COLO829 (cell line): ENCODE measurements around the gene C1orf56.

Experiments used
- DNase-seq: peaks from one replicate; pipeline ENCODE4 v3.0.0; 2012; ENCODE audit warnings: low spot score

Gene C1orf56, protein sequence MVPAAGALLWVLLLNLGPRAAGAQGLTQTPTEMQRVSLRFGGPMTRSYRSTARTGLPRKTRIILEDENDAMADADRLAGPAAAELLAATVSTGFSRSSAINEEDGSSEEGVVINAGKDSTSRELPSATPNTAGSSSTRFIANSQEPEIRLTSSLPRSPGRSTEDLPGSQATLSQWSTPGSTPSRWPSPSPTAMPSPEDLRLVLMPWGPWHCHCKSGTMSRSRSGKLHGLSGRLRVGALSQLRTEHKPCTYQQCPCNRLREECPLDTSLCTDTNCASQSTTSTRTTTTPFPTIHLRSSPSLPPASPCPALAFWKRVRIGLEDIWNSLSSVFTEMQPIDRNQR

GRCh38 chr1:151047591-151047924 is at the start of gene C1orf56:
TSS of gene C1orf56 (plus strand) at chr1:151047751. CDS start at chr1:151047848, 97 bp downstream.
- peak; percentile 65 for DNase-seq

- no peak for DNase-seq
These were observed 49.6 kb upstream of the C1orf56 start for GRCh38 chr1:150997949-150998348.

DNA sequence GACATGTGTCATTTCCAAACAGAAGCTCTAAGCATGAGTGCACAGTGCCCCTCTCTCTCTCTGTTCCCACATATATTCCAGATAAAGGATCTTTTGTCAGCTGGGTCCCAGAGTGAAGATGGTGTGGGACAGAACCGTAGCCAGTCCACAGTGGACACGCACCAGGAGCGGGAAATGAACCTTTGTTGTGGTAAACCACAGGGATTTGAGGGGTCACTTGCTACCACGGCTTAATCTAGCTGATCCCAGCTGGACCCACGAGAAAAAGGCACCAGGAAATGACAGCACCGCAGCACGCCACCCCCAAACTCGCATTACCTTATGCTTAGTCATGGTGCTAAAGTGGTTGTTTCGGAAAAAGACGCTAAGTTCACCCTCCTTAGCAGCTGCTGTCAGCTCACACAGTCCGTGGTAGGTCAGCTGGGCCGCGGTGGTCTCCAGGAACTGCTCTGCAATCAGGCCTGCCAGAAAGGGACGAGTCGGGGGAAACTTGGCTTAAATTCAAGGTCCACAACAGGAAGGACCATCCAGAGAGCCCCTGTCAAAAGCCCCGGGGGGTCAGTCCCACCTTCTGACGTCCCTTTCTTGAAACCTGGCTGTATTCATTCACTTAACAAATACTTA is 48.4 kb upstream of the C1orf56 start:
- no peak for DNase-seq

DNA sequence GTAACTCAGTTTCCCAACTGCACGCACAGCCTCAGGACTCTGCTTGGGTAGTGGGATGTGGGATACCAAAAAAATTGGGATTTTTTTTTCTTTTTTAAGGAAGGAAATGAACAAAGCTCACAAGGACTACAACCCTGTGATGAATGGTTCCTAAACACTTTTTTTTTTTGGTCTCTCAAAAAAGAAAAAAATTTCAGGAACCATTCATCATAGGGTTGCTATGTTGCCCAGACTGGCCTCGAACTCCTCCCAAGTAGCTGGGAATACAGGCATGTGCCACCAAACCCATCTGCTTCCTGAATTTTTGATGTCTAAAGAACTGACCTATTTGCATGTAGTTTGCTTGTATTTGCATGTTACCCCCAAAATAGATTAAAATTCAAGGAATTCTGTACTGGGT is 47.6 kb upstream of the C1orf56 start:
- no peak for DNase-seq

- no peak for DNase-seq
These were observed 47.1 kb upstream of the C1orf56 start for GRCh38 chr1:151000408-151000807.

GRCh38 chr1:151001602-151002001 is 45.9 kb upstream of the C1orf56 start:
- no peak for DNase-seq

DNA sequence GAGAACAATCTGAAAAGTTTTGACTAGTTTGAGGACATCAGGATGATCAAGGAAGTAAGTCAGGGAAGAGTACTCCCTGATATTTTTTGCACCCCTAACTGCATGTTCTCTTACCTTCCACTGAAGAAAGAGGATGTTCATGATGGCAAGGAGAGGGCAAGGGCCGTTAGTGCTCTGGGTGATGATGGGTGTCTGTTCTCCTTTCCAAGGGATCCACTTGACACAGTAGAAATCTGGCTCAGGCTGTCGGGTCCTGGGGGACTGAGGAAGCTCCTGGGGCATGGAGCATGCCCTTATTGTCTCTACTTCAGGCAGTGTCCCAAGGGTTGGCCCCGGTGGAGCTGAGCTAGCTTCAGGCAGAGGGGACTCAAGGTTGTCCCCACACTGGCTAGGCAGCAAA is 45.5 kb upstream of the C1orf56 start:
- no peak for DNase-seq

GRCh38 chr1:151002611-151003010 is 44.9 kb upstream of the C1orf56 start:
- no peak for DNase-seq

GRCh38 chr1:151003180-151003579 is 44.4 kb upstream of the C1orf56 start:
- DNase-seq, result no peak

GRCh38 chr1:151005729-151006319 is 41.7 kb upstream of the C1orf56 start:
- no peak for DNase-seq

GRCh38 chr1:151006327-151007052 is 41.1 kb upstream of the C1orf56 start, which contains the start of gene MINDY1:
TSS of gene MINDY1 (minus strand) at chr1:151006902. CDS start at chr1:151002617, 4,285 bp downstream.
- peak; percentile 99 for DNase-seq

DNA sequence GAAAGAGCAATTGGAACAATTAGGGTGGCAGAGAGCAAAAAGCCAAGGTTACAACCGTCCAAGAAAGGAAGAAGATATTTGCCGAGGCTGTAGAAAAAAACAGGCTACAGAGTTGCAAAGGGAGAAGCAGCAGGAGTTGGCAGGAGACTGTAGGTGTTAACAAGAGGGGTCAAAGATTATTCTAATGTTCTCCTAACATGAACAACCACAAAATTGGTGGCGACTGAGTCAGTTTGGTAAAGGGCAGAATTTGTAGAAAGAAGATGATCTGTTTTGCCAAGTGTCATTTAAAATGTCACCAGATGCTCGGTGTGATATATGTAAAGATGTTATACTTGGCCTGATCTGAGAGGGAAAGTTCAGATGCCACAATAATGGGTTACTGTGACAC is 39.7 kb upstream of the C1orf56 start:
- no peak for DNase-seq

GRCh38 chr1:151008244-151009205 is 39.0 kb upstream of the C1orf56 start, which contains the start of gene PRUNE1:
TSS of gene PRUNE1 (plus strand) at chr1:151008449. CDS start at chr1:151008633, 184 bp downstream.
- peak; percentile 100 for DNase-seq

DNA sequence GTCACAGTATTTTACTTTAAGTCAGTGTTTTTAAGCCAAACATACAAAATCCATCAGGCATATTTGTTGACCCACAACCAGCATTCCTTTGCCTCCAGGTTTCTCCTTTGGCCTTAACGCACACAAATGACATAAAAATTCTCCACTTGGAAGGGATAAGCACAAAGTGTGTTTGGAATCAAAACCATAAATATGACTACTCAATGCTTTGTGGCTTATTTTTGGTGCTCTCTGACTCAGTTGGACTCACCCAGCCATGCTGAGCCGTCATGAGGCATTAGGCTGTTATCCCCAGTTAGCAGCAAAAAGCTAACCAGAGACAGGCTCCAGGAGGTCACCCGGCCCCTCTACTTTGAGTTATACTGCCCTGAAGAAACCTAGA is 38.4 kb upstream of the C1orf56 start:
- no peak for DNase-seq

DNA sequence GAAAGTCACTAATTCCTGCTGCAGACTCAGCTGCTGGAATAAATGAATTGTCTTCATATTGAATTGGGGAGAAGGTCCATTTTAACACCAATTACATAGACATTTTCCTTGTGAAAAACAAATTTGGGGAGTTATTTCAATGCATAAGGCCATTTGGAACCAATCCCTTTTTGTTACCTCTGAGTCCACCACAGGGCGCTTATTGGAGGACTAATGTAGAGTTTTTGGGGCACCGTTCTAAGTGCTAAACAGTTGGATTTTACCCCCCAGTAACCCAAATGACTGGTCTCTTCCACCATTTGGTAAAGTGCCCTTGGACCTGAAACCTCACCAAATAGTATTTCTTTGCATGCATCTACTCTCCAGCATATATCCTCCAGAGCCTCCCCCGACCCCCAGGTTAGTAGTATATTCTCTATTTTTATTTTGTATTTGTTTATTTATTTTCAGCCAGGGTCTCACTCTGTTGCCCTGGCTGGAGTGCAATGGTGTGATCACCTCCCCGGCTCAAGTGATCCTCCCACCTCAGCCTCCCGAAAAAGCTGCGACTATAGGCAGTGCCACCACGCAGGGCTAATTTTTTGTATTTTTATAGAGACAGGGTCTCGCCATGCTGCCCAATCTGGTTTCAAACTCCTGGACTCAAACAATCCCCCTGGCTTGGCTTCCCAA is 37.7 kb upstream of the C1orf56 start:
- DNase-seq, result no peak

GRCh38 chr1:151010346-151010726 is 37.2 kb upstream of the C1orf56 start:
- no peak for DNase-seq

GRCh38 chr1:151011154-151011850 is 36.2 kb upstream of the C1orf56 start:
- peak; percentile 59 for DNase-seq

DNA sequence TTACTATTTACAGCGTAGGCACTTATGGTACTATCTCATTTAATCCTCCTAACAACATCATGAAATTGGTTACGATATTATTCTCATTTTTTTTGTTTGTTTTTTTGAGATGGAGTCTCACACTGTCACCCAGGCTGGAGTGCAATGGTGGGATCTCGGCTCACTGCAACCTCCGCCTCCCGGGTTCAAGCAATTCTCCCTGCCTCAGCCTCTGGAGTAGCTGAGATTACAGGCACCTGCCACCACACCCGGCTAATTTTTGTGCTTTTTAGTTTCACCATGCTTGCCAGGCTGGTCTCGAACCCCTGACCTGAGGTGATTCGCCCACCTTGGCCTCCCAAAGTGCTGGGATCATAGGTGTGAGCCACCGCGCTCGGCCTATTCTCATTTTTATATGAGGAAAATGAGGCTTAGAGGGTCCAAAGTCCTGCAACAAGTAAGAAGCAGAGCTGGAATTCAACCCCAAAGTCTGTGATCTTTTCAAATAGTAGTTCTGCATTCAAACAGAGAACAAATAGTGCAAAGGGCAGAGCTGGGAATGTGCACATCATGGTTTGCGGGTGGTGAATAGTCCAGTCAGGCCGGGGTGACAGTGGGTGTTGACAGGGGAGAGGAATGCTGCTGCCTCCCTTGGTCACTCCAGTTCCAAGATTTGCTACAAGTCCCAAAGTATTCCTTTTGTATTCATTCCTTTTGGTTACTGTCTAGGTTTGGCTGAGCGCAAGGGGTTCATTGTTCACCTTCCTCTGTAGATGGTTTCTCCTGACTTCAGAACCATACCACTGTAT is 34.7 kb upstream of the C1orf56 start:
- DNase-seq, result no peak

DNA sequence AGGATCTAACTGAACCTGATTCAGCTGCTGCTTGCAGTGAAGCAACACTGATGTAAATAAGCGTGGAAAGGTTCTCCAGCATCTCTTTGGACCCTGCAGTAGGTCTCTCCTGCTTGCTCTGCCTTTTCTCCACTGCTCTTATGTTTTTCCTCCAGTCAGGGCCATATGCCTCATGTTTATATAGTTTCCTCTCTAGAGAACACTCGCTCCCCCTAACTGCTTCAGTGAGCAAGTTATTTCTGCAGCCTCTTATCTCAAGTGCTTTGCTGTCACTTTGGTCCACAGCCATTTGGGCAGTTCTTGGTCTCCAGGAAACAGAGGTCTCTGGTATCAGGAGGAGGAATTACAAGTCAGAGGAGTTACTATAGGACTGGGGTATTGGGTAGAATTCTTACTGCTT is 34.0 kb upstream of the C1orf56 start:
- no peak for DNase-seq
